PC-3 (cell line): ENCODE measurements around the gene CDHR5. TPM values are rescaled to one million over a fixed set of nuclear protein-coding genes. Genes with fewer than 3 reads are reported as not detected.
A peak's percentile ranks its signal among the peaks of the same experiment; 100 is the strongest.

Experiments used
- ATAC-seq: fragments of 200-7000 bp; cut with Tn5 transposase; 2 replicates; pipeline ENCODE4 v1.9.1; 2020; ENCODE audit warnings: mild to moderate bottlenecking, moderate library complexity
- BruUV-seq: library from RNA; stranded (reverse); fragments of 400-500 nt; replicated peaks from 2 replicates; lab custom pipeline; 2021; lab: Mats Ljungman, UMichigan
- CTCF ChIA-PET: fragments of 300-600 bp; sonication (Branson Sonifier 250); formaldehyde crosslinking; loops from one replicate; lab custom pipeline; 2022; ENCODE audit warnings: antibody characterized with exemption; lab: Charles Lee
- POLR2A ChIA-PET: fragments of 300-600 bp; sonication (Branson Sonifier 250); formaldehyde crosslinking; loops from one replicate; lab custom pipeline; 2022; ENCODE audit warnings: antibody characterized with exemption; ENCODE audit not compliant: unreplicated experiment; lab: Charles Lee
- DNase-seq: peaks from one replicate; pipeline ENCODE4 v3.0.0-alpha.2; 2015
- H2AFZ ChIP-seq: fragments of 300-600 bp; sonication (generic); 2 replicates; pipeline ENCODE4 v1.6.0; 2016; ENCODE audit warnings: antibody characterized with exemption, low read length
- H3F3A ChIP-seq: fragments of 300-600 bp; sonication (generic); one replicate; pipeline ENCODE4 v1.6.0; 2017; ENCODE audit warnings: antibody characterized with exemption, low read length, control low read depth, mild to moderate bottlenecking; ENCODE audit not compliant: unreplicated experiment
- H3K27ac ChIP-seq: fragments of 300-600 bp; sonication (generic); 2 replicates; pipeline ENCODE4 v1.5.1; 2016; ENCODE audit warnings: mild to moderate bottlenecking, low read length
- H3K27me3 ChIP-seq: fragments of 300-600 bp; sonication (generic); 2 replicates; pipeline ENCODE4 v1.6.1; 2016; ENCODE audit warnings: low read length, mixed read lengths
- H3K36me3 ChIP-seq: fragments of 300-600 bp; sonication (generic); 2 replicates; pipeline ENCODE4 v1.6.1; 2016; ENCODE audit warnings: low read depth, mixed run types, low read length, mixed read lengths
- H3K4me1 ChIP-seq: fragments of 300-600 bp; sonication (generic); 2 replicates; pipeline ENCODE4 v1.5.1; 2016; ENCODE audit warnings: low read length; ENCODE audit not compliant: insufficient read depth
- H3K4me2 ChIP-seq: fragments of 300-600 bp; sonication (generic); 2 replicates; pipeline ENCODE4 v1.6.0; 2016; ENCODE audit warnings: low read length
- H3K4me3 ChIP-seq: fragments of 300-600 bp; sonication (generic); 2 replicates; pipeline ENCODE4 v1.5.1; 2016; ENCODE audit warnings: mild to moderate bottlenecking, low read length, mixed read lengths
- H3K79me2 ChIP-seq: fragments of 300-600 bp; sonication (generic); 2 replicates; pipeline ENCODE4 v1.6.1; 2017; ENCODE audit warnings: low read length, mixed read lengths
- H3K9ac ChIP-seq: fragments of 300-600 bp; sonication (generic); 2 replicates; pipeline ENCODE4 v1.6.0; 2016; ENCODE audit warnings: mild to moderate bottlenecking, low read length
- H3K9me2 ChIP-seq: fragments of 300-600 bp; sonication (generic); replicated peaks from 2 replicates; pipeline ENCODE4 v1.6.1; 2016; ENCODE audit warnings: mixed run types, low read length, mixed read lengths
- H3K9me3 ChIP-seq: fragments of 300-600 bp; sonication (generic); 2 replicates; pipeline ENCODE4 v1.6.1; 2016; ENCODE audit warnings: low read length, mixed read lengths
- H4K20me1 ChIP-seq: fragments of 300-600 bp; sonication (generic); 2 replicates; pipeline ENCODE4 v1.6.1; 2016; ENCODE audit warnings: low read length, mixed read lengths
- EZH2 ChIP-seq: fragments of 300-600 bp; sonication (generic); IDR thresholded peaks from one replicate; pipeline ENCODE4 v1.6.1; 2017; ENCODE audit warnings: antibody characterized with exemption, mild to moderate bottlenecking, low read length; ENCODE audit not compliant: unreplicated experiment
- EZH2phosphoT487 ChIP-seq: fragments of 300-600 bp; sonication (generic); IDR thresholded peaks from 2 replicates; pipeline ENCODE4 v1.6.1; 2018; ENCODE audit warnings: mild to moderate bottlenecking, antibody characterized with exemption, low read length, borderline replicate concordance
- intact Hi-C: fragments of 100-400 bp; cut with micrococcal nuclease; formaldehyde crosslinking; loops from 2 replicates; pipeline ENCODE4 v1.9.0; 2023
- total RNA-seq: library from RNA; depleted of rRNA; stranded (reverse); fragments of >200 nt; gene quantifications from 2 replicates; pipeline ENCODE4 v1.2.3, GENCODE V29; 2014
- TF ChIP-seq, protein P1 (sequence below): fragments of 300-600 bp; sonication (generic); conservative IDR thresholded peaks from 2 replicates; pipeline ENCODE4 v1.5.1; 2017; ENCODE audit warnings: antibody characterized with exemption, low read depth, mild to moderate bottlenecking, low read length

CDHR5 gene
- total RNA-seq, 1 experiment from 2014 or later: not detected

GRCh38 chr11:630871-631270, 6.1 kb upstream of the CDHR5 start:
- Histone ChIP-seq H3K79me2 (no peaks in the 10 kb centered on the region), H3K27ac (no peak overlapping the region), H2AFZ (no peak overlapping the region), H3K4me2 (no peak overlapping the region), H4K20me1 (no peaks in the 10 kb centered on the region), H3K4me3 (no peak overlapping the region), H3K9me2 (no peaks in the 10 kb centered on the region), H3K36me3 (no peaks in the 10 kb centered on the region), H3K9ac (no peak overlapping the region), H3K4me1 (no peaks in the 10 kb centered on the region; the same call in 1 of the 2 replicates), H3K9me3 (no peaks in the 10 kb centered on the region), H3K27me3 (no peaks in the 10 kb centered on the region), H3F3A (no peaks in the 10 kb centered on the region)
- intact Hi-C loops: no loop called here
- DNase-seq (no peak), ATAC-seq (no peak)
- no TSS peak for BruUV-seq
- TF ChIP-seq, protein P1, sequence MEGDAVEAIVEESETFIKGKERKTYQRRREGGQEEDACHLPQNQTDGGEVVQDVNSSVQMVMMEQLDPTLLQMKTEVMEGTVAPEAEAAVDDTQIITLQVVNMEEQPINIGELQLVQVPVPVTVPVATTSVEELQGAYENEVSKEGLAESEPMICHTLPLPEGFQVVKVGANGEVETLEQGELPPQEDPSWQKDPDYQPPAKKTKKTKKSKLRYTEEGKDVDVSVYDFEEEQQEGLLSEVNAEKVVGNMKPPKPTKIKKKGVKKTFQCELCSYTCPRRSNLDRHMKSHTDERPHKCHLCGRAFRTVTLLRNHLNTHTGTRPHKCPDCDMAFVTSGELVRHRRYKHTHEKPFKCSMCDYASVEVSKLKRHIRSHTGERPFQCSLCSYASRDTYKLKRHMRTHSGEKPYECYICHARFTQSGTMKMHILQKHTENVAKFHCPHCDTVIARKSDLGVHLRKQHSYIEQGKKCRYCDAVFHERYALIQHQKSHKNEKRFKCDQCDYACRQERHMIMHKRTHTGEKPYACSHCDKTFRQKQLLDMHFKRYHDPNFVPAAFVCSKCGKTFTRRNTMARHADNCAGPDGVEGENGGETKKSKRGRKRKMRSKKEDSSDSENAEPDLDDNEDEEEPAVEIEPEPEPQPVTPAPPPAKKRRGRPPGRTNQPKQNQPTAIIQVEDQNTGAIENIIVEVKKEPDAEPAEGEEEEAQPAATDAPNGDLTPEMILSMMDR: no peak
- TF ChIP-seq EZH2phosphoT487: no peak
- TF ChIP-seq EZH2: no peak
- POLR2A ChIA-PET: no interaction called here
- CTCF ChIA-PET: no interaction called here

GRCh38 chr11:629237-629583, 4.5 kb upstream of the CDHR5 start:
- no peaks in the 10 kb centered on the region for H3K79me2 ChIP-seq
- POLR2A ChIA-PET: no interaction called here
- DNase-seq (no peak), ATAC-seq (no peak)
- BruUV-seq: no TSS peak
- no peaks in the 10 kb centered on the region for H4K20me1 ChIP-seq
- no peaks in the 10 kb centered on the region for H3K9me3 ChIP-seq
- H3K27me3 ChIP-seq: no peaks in the 10 kb centered on the region
- no peaks in the 10 kb centered on the region for H3K9me2 ChIP-seq
- H3F3A ChIP-seq: no peaks in the 10 kb centered on the region
- CTCF ChIA-PET: no interaction called here
- H3K4me1 ChIP-seq: peaks cover 4% of the 10 kb centered on the region; the same call in 1 of the 2 replicates
- no peak overlapping the region for H3K4me2 ChIP-seq
- H3K36me3 ChIP-seq: no peaks in the 10 kb centered on the region
- no peak overlapping the region for H3K4me3 ChIP-seq
- H3K27ac ChIP-seq: no peak overlapping the region
- H3K9ac ChIP-seq: no peak overlapping the region
- intact Hi-C loops: no loop called here
- TF ChIP-seq EZH2phosphoT487 (no peak), EZH2 (no peak)
- TF ChIP-seq, protein P1: no peak
- no peak overlapping the region for H2AFZ ChIP-seq

- H3K9ac ChIP-seq: no peak overlapping the region
- no peaks in the 10 kb centered on the region for H3K79me2 ChIP-seq
- H3K36me3 ChIP-seq: no peaks in the 10 kb centered on the region
- no peak overlapping the region for H3K27ac ChIP-seq
- H3F3A ChIP-seq: no peaks in the 10 kb centered on the region
- TF ChIP-seq, protein P1: no peak
- no peak for TF ChIP-seq EZH2
- no peak for TF ChIP-seq EZH2phosphoT487
- no peak overlapping the region for H2AFZ ChIP-seq
- intact Hi-C loops: no loop called here
- POLR2A ChIA-PET: no interaction called here
- DNase-seq (no peak), ATAC-seq (no peak)
- CTCF ChIA-PET: no interaction called here
- H3K4me1 ChIP-seq: peaks cover 7% of the 10 kb centered on the region; the same call in 1 of the 2 replicates
- no peaks in the 10 kb centered on the region for H3K9me3 ChIP-seq
- H3K9me2 ChIP-seq: no peaks in the 10 kb centered on the region
- H4K20me1 ChIP-seq: no peaks in the 10 kb centered on the region
- H3K4me2 ChIP-seq: peak overlapping the region; percentile 31; the same call in 1 of the 2 replicates
- H3K4me3 ChIP-seq: no peak overlapping the region
- H3K27me3 ChIP-seq: no peaks in the 10 kb centered on the region
- no TSS peak for BruUV-seq
Observed at GRCh38 chr11:628056-628455, 3.3 kb upstream of the CDHR5 start.
